Stimulated activated CD4-positive, alpha-beta T cell treated with anti-CD3 and anti-CD28 coated beads, TNF-alpha, amount 100 ng/mL, for 4 hours (primary cell): ENCODE measurements around the gene UVSSA.
"Not testable (repeated sequence)": the region's sequence is repeated elsewhere in the genome, so short reads cannot be mapped to it uniquely, and the experiment has no call there.

Experiments
- DNase-seq, 3 experiments: peaks; one replicate each; pipeline ENCODE4 v3.0.0-alpha.2; 2020; ENCODE audit warnings: low read depth in 3 of 3

The UVSSA gene

GRCh38 chr4:1395389-1395820, 48.4 kb downstream of the UVSSA start:
- DNase-seq: not testable (repeated sequence)

GRCh38 chr4:1395941-1396805, 49.2 kb downstream of the UVSSA start:
- DNase-seq: no peak

- DNase-seq: no peak
Observed at GRCh38 chr4:1396806-1397455, 49.9 kb downstream of the UVSSA start.

GRCh38 chr4:1398681-1399507, 51.9 kb downstream of the UVSSA start:
- no peak for DNase-seq

- no peak for DNase-seq
Observed at GRCh38 chr4:1399508-1400190, 52.6 kb downstream of the UVSSA start.

- DNase-seq: no peak
Observed at GRCh38 chr4:1400191-1400805, 53.3 kb downstream of the UVSSA start.

GRCh38 chr4:1400831-1401408, 53.9 kb downstream of the UVSSA start:
- DNase-seq: no peak

- DNase-seq: no peak
Observed at GRCh38 chr4:1401409-1402020, 54.5 kb downstream of the UVSSA start.

GRCh38 chr4:1402021-1402515, 55.1 kb downstream of the UVSSA start:
- no peak for DNase-seq

- no peak for DNase-seq
Observed at GRCh38 chr4:1402516-1403091, 55.6 kb downstream of the UVSSA start.

- no peak for DNase-seq
Observed at GRCh38 chr4:1403177-1403583, 56.2 kb downstream of the UVSSA start.

- no peak for DNase-seq
Observed at GRCh38 chr4:1403591-1404572, 56.9 kb downstream of the UVSSA start.

- DNase-seq: no peak
Observed at GRCh38 chr4:1404573-1405253, 57.7 kb downstream of the UVSSA start.

- DNase-seq: no peak
Observed at GRCh38 chr4:1405254-1405635, 58.2 kb downstream of the UVSSA start.

- no peak for DNase-seq
Observed at GRCh38 chr4:1405636-1406393, 58.8 kb downstream of the UVSSA start.

- DNase-seq: no peak
Observed at GRCh38 chr4:1406394-1406980, 59.5 kb downstream of the UVSSA start, which contains the start of gene NKX1-1. Gene NKX1-1, minus strand, starts transcription at chr4:1406442. Its CDS starts 0 bp downstream, at chr4:1406442.
